Small intestine (tissue), 7 donors: Measurements from ENCODE around the gene AGPAT2. TPM values are rescaled to one million over a fixed set of nuclear protein-coding genes. Genes with fewer than 3 reads are reported as not detected.
A peak's percentile ranks its signal among the peaks of the same experiment; 100 is the strongest.

Experiments used
- DNase-seq, 2 donors: peaks; one replicate each; pipeline versions ENCODE4 v3.0.0 to v3.0.0-alpha.2; 2013
- FAIRE-seq: peaks from 2 replicates; lab custom pipeline; 2012; peaks lifted over from hg19 to GRCh38; lab: Jason Lieb, UNC
- H3K27ac ChIP-seq, 3 donors: one replicate each; pipeline ENCODE4 v1.5.1; 2013; ENCODE audit warnings: low read length in 2 of 3, mild to moderate bottlenecking in 2 of 3, control low read depth in 1 of 3, inconsistent platforms in 1 of 3, low read depth in 1 of 3, moderate library complexity in 1 of 3
- H3K27me3 ChIP-seq, 3 donors: one replicate each; pipeline ENCODE4 v1.6.1; 2013; ENCODE audit warnings: low read length in 3 of 3, inconsistent platforms in 1 of 3; ENCODE audit not compliant: control insufficient read depth in 3 of 3, insufficient read depth in 3 of 3
- H3K36me3 ChIP-seq, 3 donors: one replicate each; pipeline ENCODE4 v1.6.1; 2013; ENCODE audit warnings: low read length in 3 of 3, inconsistent platforms in 1 of 3, low read depth in 1 of 3, mild to moderate bottlenecking in 1 of 3, moderate library complexity in 1 of 3; ENCODE audit not compliant: control insufficient read depth in 3 of 3, insufficient read depth in 2 of 3
- H3K4me1 ChIP-seq, 3 donors: one replicate each; pipeline ENCODE4 v1.6.1; 2013; ENCODE audit warnings: low read length in 2 of 3, inconsistent platforms in 1 of 3, low read depth in 1 of 3, mild to moderate bottlenecking in 1 of 3, moderate library complexity in 1 of 3; ENCODE audit not compliant: control insufficient read depth in 3 of 3, insufficient read depth in 2 of 3
- H3K4me3 ChIP-seq, 3 donors: one replicate each; pipeline ENCODE4 v1.5.1; 2013; ENCODE audit warnings: low read length in 3 of 3, control low read depth in 1 of 3, inconsistent platforms in 1 of 3, low read depth in 1 of 3, mild to moderate bottlenecking in 1 of 3, moderate library complexity in 1 of 3
- H3K9me3 ChIP-seq, 2 donors: one replicate each; pipeline ENCODE4 v1.6.1; 2013; ENCODE audit warnings: low read depth in 1 of 2, low read length in 1 of 2; ENCODE audit not compliant: control insufficient read depth in 2 of 2, insufficient read depth in 1 of 2
- WGBS, 3 donors: extraction: QIAGEN DNeasy Blood & Tissue Kit; methylation state at CpG; one replicate each; pipeline ENCODE4 v1.1.7; 2013; 5-methylcytosine and 5-hydroxymethylcytosine counted together
- polyA plus RNA-seq, 4 donors: library from polyadenylated mRNA; stranded (reverse) in 3 of 4; unstranded in 1 of 4; fragments of 200-250 nt in 3 of 4; fragments of 120-200 nt in 1 of 4; gene quantifications; one replicate each; pipeline versions ENCODE4 v1.2.1 to v1.2.3, GENCODE V29; 2013
- donor health status: healthy with polysubstance abuse.
- donor health status: control.
- donor health status: control.
- donor health status: Bipolar disorder and iron deficiency.
- donor health status: healthy.

AGPAT2 gene
- polyA plus RNA-seq, 4 donors: 222 to 653 (median 363) TPM

- no peak overlapping the region for H3K4me3 ChIP-seq
- peaks cover 0 to 2% of the 10 kb centered on the region in 2 donors for H3K9me3 ChIP-seq
- DNase-seq: no peak
- FAIRE-seq: no peak
- H3K36me3 ChIP-seq: no peaks in the 10 kb centered on the region
- H3K27me3 ChIP-seq: peaks cover 4 to 26% (median 10%) of the 10 kb centered on the region in 3 donors
- peak overlapping the region in 2 of 3 donors; percentile 28 to 53 for H3K27ac ChIP-seq
- H3K4me1 ChIP-seq: peaks cover 0 to 29% (median 0%) of the 10 kb centered on the region in 3 donors
- WGBS, 3 donors: 61 to 65% (median 62%) methylated on average over 15 to 18 of the region's 18 CpGs
Measured at GRCh38 chr9:136645352-136645902, 41.8 kb downstream of the AGPAT2 start.

GRCh38 chr9:136644593-136645351 is 42.5 kb downstream of the AGPAT2 start:
- Histone ChIP-seq H3K4me1 (peaks cover 0 to 29% (median 0%) of the 10 kb centered on the region in 3 donors), H3K27ac (peak overlapping the region in 2 of 3 donors; percentile 21 to 73), H3K9me3 (peaks cover 0 to 2% of the 10 kb centered on the region in 2 donors), H3K27me3 (peaks cover 4 to 32% (median 10%) of the 10 kb centered on the region in 3 donors), H3K4me3 (no peak overlapping the region), H3K36me3 (no peaks in the 10 kb centered on the region)
- no peak for FAIRE-seq
- 6 to 15% (median 11%) methylated on average over 22 to 30 of the region's 30 CpGs for WGBS, 3 donors
- peak in 1 of 2 donors; percentile 86 for DNase-seq

- Histone ChIP-seq H3K4me3 (no peak overlapping the region), H3K4me1 (peaks cover 0 to 29% (median 0%) of the 10 kb centered on the region in 3 donors), H3K36me3 (no peaks in the 10 kb centered on the region), H3K9me3 (peaks cover 0 to 2% of the 10 kb centered on the region in 2 donors), H3K27me3 (peaks cover 4 to 33% (median 10%) of the 10 kb centered on the region in 3 donors), H3K27ac (peak overlapping the region in 1 of 3 donors; percentile 73)
- WGBS, 3 donors: 1 to 6% (median 1%) methylated on average over 13 to 15 of the region's 15 CpGs
- FAIRE-seq (no peak), DNase-seq (peak in 1 of 2 donors; percentile 86)
Measured at GRCh38 chr9:136644343-136644592, 43.0 kb downstream of the AGPAT2 start.

- WGBS, 3 donors: 42 to 53% (median 47%) methylated on average over 31 of the region's 31 CpGs
- H3K4me3 ChIP-seq: no peak overlapping the region
Measured at GRCh38 chr9:136643596-136644342, 43.5 kb downstream of the AGPAT2 start.

GRCh38 chr9:136642439-136642921 is 44.8 kb downstream of the AGPAT2 start:
- FAIRE-seq (no peak), DNase-seq (no peak)
- no peak overlapping the region for H3K27ac ChIP-seq
- peaks cover 0 to 29% (median 0%) of the 10 kb centered on the region in 3 donors for H3K4me1 ChIP-seq
- WGBS, 3 donors: 54 to 67% (median 57%) methylated on average over 7 of the region's 7 CpGs
- no peaks in the 10 kb centered on the region for H3K36me3 ChIP-seq
- H3K9me3 ChIP-seq: peaks cover 0 to 2% of the 10 kb centered on the region in 2 donors
- H3K4me3 ChIP-seq: no peak overlapping the region
- H3K27me3 ChIP-seq: peaks cover 4 to 33% (median 10%) of the 10 kb centered on the region in 3 donors

More at GRCh38 chr9:136643596-136644342, 43.5 kb downstream of the AGPAT2 start:
- DNase-seq (no peak), FAIRE-seq (no peak)
- H3K27me3 ChIP-seq: peaks cover 4 to 33% (median 10%) of the 10 kb centered on the region in 3 donors
- H3K27ac ChIP-seq: peak overlapping the region in 1 of 3 donors; percentile 60
- peaks cover 0 to 29% (median 0%) of the 10 kb centered on the region in 3 donors for H3K4me1 ChIP-seq
- H3K9me3 ChIP-seq: peaks cover 0 to 2% of the 10 kb centered on the region in 2 donors
- H3K36me3 ChIP-seq: no peaks in the 10 kb centered on the region

- Histone ChIP-seq H3K4me1 (peaks cover 0 to 17% (median 0%) of the 10 kb centered on the region in 3 donors), H3K27ac (no peak overlapping the region), H3K9me3 (peaks cover 0 to 2% of the 10 kb centered on the region in 2 donors), H3K36me3 (no peaks in the 10 kb centered on the region), H3K27me3 (peaks cover 0 to 28% (median 5%) of the 10 kb centered on the region in 3 donors), H3K4me3 (no peak overlapping the region)
- no peak for FAIRE-seq
- DNase-seq: no peak
- 50 to 69% (median 62%) methylated on average over 32 of the region's 32 CpGs for WGBS, 3 donors
Measured at GRCh38 chr9:136640171-136641111, 46.8 kb downstream of the AGPAT2 start.

- no peak for DNase-seq
- Histone ChIP-seq H3K4me1 (peaks cover 0 to 7% (median 0%) of the 10 kb centered on the region in 3 donors), H3K27ac (no peak overlapping the region), H3K4me3 (no peak overlapping the region), H3K27me3 (peaks cover 0 to 24% (median 0%) of the 10 kb centered on the region in 3 donors), H3K36me3 (no peaks in the 10 kb centered on the region), H3K9me3 (no peaks in the 10 kb centered on the region)
- 61 to 70% (median 68%) methylated on average over 11 of the region's 11 CpGs for WGBS, 3 donors
- FAIRE-seq: no peak
Measured at GRCh38 chr9:136634904-136635303, 52.4 kb downstream of the AGPAT2 start.
